Measurements from ENCODE around the gene CACNA2D3.
A peak's percentile ranks its signal among the peaks of the same experiment; 100 is the strongest.
"Not testable (repeated sequence)": the region's sequence is repeated elsewhere in the genome, so short reads cannot be mapped to it uniquely, and the experiment has no call there.

The CACNA2D3 gene

GRCh38 chr3:54427501-54427900 lies 305.1 kb downstream of the CACNA2D3 start:
- Mint-ChIP-seq H3K36me3 (ENCODE audit: low read depth) (no peaks in the 10 kb centered on the region), H3K9me3 (no peaks in the 10 kb centered on the region), H3K27me3 (ENCODE audit: low read depth) (no peaks in the 10 kb centered on the region), H3K4me1 (ENCODE audit: low read depth) (no peaks in the 10 kb centered on the region), H3K4me3 (no peak overlapping the region), H3K27ac (no peak overlapping the region)
- DNase-seq (ENCODE audit: low spot score): no peak

- Mint-ChIP-seq H3K36me3 (ENCODE audit: low read depth) (no peaks in the 10 kb centered on the region), H3K4me1 (ENCODE audit: low read depth) (no peaks in the 10 kb centered on the region), H3K27me3 (ENCODE audit: low read depth) (no peaks in the 10 kb centered on the region), H3K27ac (no peak overlapping the region), H3K9me3 (no peaks in the 10 kb centered on the region), H3K4me3 (no peak overlapping the region)
- peak; percentile 10 for DNase-seq (ENCODE audit: low spot score)
These were observed 305.9 kb downstream of the CACNA2D3 start for GRCh38 chr3:54427941-54428871.

- H3K9me3 Mint-ChIP-seq: peaks cover 4% of the 10 kb centered on the region
- no peak overlapping the region for H3K27ac Mint-ChIP-seq
These were observed 310.6 kb downstream of the CACNA2D3 start for GRCh38 chr3:54432975-54433374.

GRCh38 chr3:54433846-54434245 lies 311.5 kb downstream of the CACNA2D3 start:
- Mint-ChIP-seq H3K27ac (no peak overlapping the region), H3K9me3 (peaks cover 4% of the 10 kb centered on the region), H3K36me3 (ENCODE audit: low read depth) (no peaks in the 10 kb centered on the region), H3K4me1 (ENCODE audit: low read depth) (no peaks in the 10 kb centered on the region), H3K4me3 (no peak overlapping the region), H3K27me3 (ENCODE audit: low read depth) (no peaks in the 10 kb centered on the region)
- DNase-seq (ENCODE audit: low spot score): no peak

More at GRCh38 chr3:54432975-54433374, 310.6 kb downstream of the CACNA2D3 start:
- Mint-ChIP-seq H3K4me1 (ENCODE audit: low read depth) (no peaks in the 10 kb centered on the region), H3K36me3 (ENCODE audit: low read depth) (no peaks in the 10 kb centered on the region), H3K4me3 (no peak overlapping the region), H3K27me3 (ENCODE audit: low read depth) (no peaks in the 10 kb centered on the region)
- no peak for DNase-seq (ENCODE audit: low spot score)

DNA sequence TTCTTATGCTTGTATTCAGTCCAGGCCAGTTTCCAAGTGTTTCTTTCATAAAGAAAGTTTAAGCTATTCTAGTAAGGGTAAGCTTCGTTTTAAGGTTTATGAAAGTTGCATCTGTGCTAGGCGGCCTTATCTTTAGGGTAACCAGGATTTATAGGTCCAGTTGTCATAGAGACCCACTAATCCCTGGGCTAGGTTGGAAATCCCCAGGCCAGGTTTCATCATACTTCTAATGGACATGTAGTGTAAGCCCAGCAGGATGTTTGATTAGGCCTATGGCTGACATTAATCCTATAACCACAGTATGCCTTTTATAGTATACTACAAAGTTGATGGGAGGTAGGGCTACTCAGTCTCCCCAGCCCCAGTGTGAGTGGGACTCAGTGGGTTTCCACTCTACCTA lies 312.4 kb downstream of the CACNA2D3 start:
- Mint-ChIP-seq H3K27ac (no peak overlapping the region), H3K36me3 (ENCODE audit: low read depth) (no peaks in the 10 kb centered on the region), H3K4me1 (ENCODE audit: low read depth) (no peaks in the 10 kb centered on the region), H3K4me3 (no peak overlapping the region), H3K27me3 (ENCODE audit: low read depth) (no peaks in the 10 kb centered on the region), H3K9me3 (peaks cover 4% of the 10 kb centered on the region)
- no peak for DNase-seq (ENCODE audit: low spot score)

DNA sequence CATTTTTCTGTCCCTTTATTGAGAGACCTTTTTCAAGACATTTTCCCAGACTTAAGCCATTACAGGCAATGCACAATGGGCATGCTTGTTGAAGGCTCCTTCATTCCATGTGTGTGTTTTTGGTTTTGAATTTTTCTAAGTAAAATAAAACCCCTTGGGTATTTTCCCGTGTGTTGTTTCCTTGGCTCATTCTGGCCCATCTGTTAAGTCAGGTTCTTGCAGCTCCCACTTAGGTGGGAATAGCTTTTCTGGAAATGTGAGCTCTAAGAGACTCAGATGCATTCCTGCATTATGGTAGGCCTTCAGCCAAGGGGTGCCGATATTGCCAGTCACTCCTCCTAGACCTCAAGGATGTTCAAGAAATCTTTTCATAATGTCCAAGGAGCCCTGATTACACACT lies 314.9 kb downstream of the CACNA2D3 start:
- Mint-ChIP-seq H3K9me3 (peaks cover 4% of the 10 kb centered on the region), H3K36me3 (ENCODE audit: low read depth) (no peaks in the 10 kb centered on the region), H3K27ac (no peak overlapping the region)

GRCh38 chr3:54443561-54444161 lies 321.3 kb downstream of the CACNA2D3 start:
- no peak overlapping the region for H3K27ac Mint-ChIP-seq

More for the DNA sequence above, 314.9 kb downstream of the CACNA2D3 start:
- H3K27me3 Mint-ChIP-seq (ENCODE audit: low read depth): no peaks in the 10 kb centered on the region
- DNase-seq (ENCODE audit: low spot score): no peak
- H3K4me3 Mint-ChIP-seq: no peak overlapping the region
- no peaks in the 10 kb centered on the region for H3K4me1 Mint-ChIP-seq (ENCODE audit: low read depth)

GRCh38 chr3:54445630-54446029 lies 323.3 kb downstream of the CACNA2D3 start:
- no peak overlapping the region for H3K27ac Mint-ChIP-seq
- H3K27me3 Mint-ChIP-seq (ENCODE audit: low read depth): no peaks in the 10 kb centered on the region
- DNase-seq (ENCODE audit: low spot score): no peak
- no peak overlapping the region for H3K4me3 Mint-ChIP-seq
- no peaks in the 10 kb centered on the region for H3K9me3 Mint-ChIP-seq
- no peaks in the 10 kb centered on the region for H3K4me1 Mint-ChIP-seq (ENCODE audit: low read depth)
- H3K36me3 Mint-ChIP-seq (ENCODE audit: low read depth): no peaks in the 10 kb centered on the region

More at GRCh38 chr3:54443561-54444161, 321.3 kb downstream of the CACNA2D3 start:
- Mint-ChIP-seq H3K36me3 (ENCODE audit: low read depth) (no peaks in the 10 kb centered on the region), H3K4me3 (no peak overlapping the region), H3K9me3 (no peaks in the 10 kb centered on the region), H3K27me3 (ENCODE audit: low read depth) (no peaks in the 10 kb centered on the region), H3K4me1 (ENCODE audit: low read depth) (no peaks in the 10 kb centered on the region)
- DNase-seq (ENCODE audit: low spot score): no peak

- H3K27me3 Mint-ChIP-seq (ENCODE audit: low read depth): no peaks in the 10 kb centered on the region
- no peak overlapping the region for H3K27ac Mint-ChIP-seq
- no peaks in the 10 kb centered on the region for H3K9me3 Mint-ChIP-seq
- H3K36me3 Mint-ChIP-seq (ENCODE audit: low read depth): no peaks in the 10 kb centered on the region
- H3K4me3 Mint-ChIP-seq: no peak overlapping the region
- no peaks in the 10 kb centered on the region for H3K4me1 Mint-ChIP-seq (ENCODE audit: low read depth)
- DNase-seq (ENCODE audit: low spot score): no peak
These were observed 325.1 kb downstream of the CACNA2D3 start for GRCh38 chr3:54447427-54447826.

DNA sequence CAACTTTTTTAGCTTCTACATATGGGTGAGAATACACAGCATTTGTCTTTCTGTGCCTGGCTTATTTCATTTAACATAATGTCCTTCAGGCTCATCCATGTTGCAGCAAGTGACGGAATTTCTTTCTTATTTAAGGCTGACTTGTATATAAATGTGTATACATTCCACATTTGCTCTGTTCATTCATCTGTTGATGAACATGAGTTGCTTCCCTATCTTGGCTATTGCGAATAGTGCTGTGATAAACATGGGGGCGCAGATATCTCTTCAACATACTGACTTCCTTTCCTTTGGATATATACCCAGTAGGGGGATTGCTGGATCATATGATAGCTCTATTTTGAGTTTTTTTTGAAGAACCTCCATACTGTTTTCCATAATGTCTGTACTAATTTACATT lies 332.5 kb downstream of the CACNA2D3 start:
- no peaks in the 10 kb centered on the region for H3K27me3 Mint-ChIP-seq (ENCODE audit: low read depth)
- H3K4me1 Mint-ChIP-seq (ENCODE audit: low read depth): no peaks in the 10 kb centered on the region
- H3K4me3 Mint-ChIP-seq: no peak overlapping the region
- no peak overlapping the region for H3K27ac Mint-ChIP-seq
- H3K9me3 Mint-ChIP-seq: peaks cover 10% of the 10 kb centered on the region
- DNase-seq (ENCODE audit: low spot score): no peak
- H3K36me3 Mint-ChIP-seq (ENCODE audit: low read depth): no peaks in the 10 kb centered on the region

- no peaks in the 10 kb centered on the region for H3K27me3 Mint-ChIP-seq (ENCODE audit: low read depth)
- no peak overlapping the region for H3K4me3 Mint-ChIP-seq
- no peaks in the 10 kb centered on the region for H3K4me1 Mint-ChIP-seq (ENCODE audit: low read depth)
- H3K27ac Mint-ChIP-seq: no peak overlapping the region
- H3K9me3 Mint-ChIP-seq: peaks cover 14% of the 10 kb centered on the region
- no peak for DNase-seq (ENCODE audit: low spot score)
- H3K36me3 Mint-ChIP-seq (ENCODE audit: low read depth): no peaks in the 10 kb centered on the region
These were observed 336.0 kb downstream of the CACNA2D3 start for GRCh38 chr3:54458357-54458756.

- not testable (repeated sequence) for H3K4me3 Mint-ChIP-seq; H3K27me3 Mint-ChIP-seq (ENCODE audit: low read depth); H3K4me1 Mint-ChIP-seq (ENCODE audit: low read depth); DNase-seq (ENCODE audit: low spot score); H3K27ac Mint-ChIP-seq; H3K36me3 Mint-ChIP-seq (ENCODE audit: low read depth)
- H3K9me3 Mint-ChIP-seq: peaks cover 33% of the 10 kb centered on the region
These were observed 342.2 kb downstream of the CACNA2D3 start for GRCh38 chr3:54464554-54464953.

GRCh38 chr3:54476891-54477290 lies 354.5 kb downstream of the CACNA2D3 start:
- H3K36me3 Mint-ChIP-seq (ENCODE audit: low read depth): no peaks in the 10 kb centered on the region
- H3K4me3 Mint-ChIP-seq: no peak overlapping the region
- no peaks in the 10 kb centered on the region for H3K27me3 Mint-ChIP-seq (ENCODE audit: low read depth)
- no peak overlapping the region for H3K27ac Mint-ChIP-seq
- no peaks in the 10 kb centered on the region for H3K4me1 Mint-ChIP-seq (ENCODE audit: low read depth)
- H3K9me3 Mint-ChIP-seq: peaks cover 30% of the 10 kb centered on the region
- no peak for DNase-seq (ENCODE audit: low spot score)

DNA sequence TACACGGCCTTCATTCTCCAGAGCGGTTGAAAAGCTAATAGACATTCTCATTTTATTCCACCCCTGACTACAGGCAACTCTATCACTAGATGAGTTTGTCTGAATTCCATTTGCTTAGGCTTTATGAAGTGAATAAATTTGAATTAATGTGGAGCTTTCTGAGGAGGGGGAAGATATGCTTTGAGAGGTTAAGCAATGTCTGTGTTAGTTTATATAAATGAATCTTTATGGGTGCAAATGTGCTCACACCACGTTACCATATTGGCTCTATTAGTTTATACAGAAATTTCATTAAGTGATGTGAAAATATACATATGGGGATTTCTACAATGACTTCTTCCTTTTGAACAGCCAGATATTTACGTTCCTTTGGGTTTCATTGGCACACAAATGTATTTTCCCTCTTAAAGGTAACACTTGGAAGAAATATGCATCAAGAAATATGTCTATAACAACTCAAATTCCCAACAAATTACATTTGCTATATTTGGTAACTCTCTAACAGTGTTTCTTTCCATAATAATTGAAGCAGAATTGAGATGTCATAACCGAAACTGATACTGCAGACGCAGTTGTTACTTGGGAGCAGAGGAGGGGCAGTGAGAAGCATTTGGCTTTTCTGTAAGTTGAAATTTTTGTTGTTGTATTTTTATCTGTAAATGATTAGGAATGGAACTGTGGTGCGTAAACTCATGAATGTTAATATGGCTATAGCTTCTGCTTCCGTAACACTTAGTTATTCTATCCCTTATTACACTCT lies 359.4 kb downstream of the CACNA2D3 start:
- H3K27ac Mint-ChIP-seq: no peak overlapping the region
- DNase-seq (ENCODE audit: low spot score): no peak
- H3K9me3 Mint-ChIP-seq: peaks cover 11% of the 10 kb centered on the region
- H3K36me3 Mint-ChIP-seq (ENCODE audit: low read depth): no peaks in the 10 kb centered on the region
- H3K27me3 Mint-ChIP-seq (ENCODE audit: low read depth): no peaks in the 10 kb centered on the region
- no peaks in the 10 kb centered on the region for H3K4me1 Mint-ChIP-seq (ENCODE audit: low read depth)
- no peak overlapping the region for H3K4me3 Mint-ChIP-seq
